ENCODE measurements around the gene HUS1.
"Not testable (repeated sequence)": the region's sequence is repeated elsewhere in the genome, so short reads cannot be mapped to it uniquely, and the experiment has no call there.

Gene HUS1

DNA sequence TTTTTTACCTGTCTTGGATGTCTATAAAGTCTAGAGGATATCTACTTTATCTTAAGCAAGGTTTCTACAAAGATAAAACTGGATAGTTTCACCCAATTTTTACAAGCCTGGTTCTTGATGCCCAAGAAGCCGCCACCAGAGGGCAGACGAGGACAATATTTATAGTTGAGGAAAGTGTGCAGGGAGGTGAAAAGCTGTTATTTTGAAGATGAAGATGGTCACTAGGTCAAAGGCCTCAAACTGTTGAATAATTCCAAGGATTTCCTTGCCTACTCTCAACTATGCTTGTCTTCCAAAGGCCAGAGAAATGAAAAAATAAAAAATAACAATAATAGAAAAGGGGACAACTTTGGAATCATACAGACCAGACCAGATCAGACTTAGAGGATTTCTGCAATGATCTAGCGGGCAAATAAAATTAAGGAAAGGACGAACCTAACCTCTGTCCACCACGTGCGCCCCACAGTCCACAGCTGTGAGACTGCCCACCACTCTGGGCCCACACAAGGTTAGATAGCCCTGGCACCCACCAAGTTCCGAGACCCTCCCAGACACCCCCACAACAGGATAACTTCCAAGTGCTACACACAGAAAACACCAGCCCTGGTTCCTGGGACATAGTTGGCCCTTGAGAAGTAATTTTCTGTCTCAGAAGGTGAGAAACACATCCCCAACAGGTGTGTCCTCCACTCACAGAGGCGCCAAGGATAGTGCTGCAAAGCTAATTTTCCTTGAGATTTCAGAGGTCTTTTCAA, 34.0 kb downstream of the HUS1 start:
- H3K9me3 Mint-ChIP-seq, result no peaks in the 10 kb centered on the region
- H3K27ac Mint-ChIP-seq, result no peak overlapping the region
- no peaks in the 10 kb centered on the region for H3K36me3 Mint-ChIP-seq (ENCODE audit: low read depth)
- H3K4me1 Mint-ChIP-seq (ENCODE audit: low read depth), result peaks cover 7% of the 10 kb centered on the region
- H3K27me3 Mint-ChIP-seq (ENCODE audit: low read depth), result no peaks in the 10 kb centered on the region
- no peak overlapping the region for H3K4me3 Mint-ChIP-seq
- peak; percentile 47 for DNase-seq (ENCODE audit: low spot score)

DNA sequence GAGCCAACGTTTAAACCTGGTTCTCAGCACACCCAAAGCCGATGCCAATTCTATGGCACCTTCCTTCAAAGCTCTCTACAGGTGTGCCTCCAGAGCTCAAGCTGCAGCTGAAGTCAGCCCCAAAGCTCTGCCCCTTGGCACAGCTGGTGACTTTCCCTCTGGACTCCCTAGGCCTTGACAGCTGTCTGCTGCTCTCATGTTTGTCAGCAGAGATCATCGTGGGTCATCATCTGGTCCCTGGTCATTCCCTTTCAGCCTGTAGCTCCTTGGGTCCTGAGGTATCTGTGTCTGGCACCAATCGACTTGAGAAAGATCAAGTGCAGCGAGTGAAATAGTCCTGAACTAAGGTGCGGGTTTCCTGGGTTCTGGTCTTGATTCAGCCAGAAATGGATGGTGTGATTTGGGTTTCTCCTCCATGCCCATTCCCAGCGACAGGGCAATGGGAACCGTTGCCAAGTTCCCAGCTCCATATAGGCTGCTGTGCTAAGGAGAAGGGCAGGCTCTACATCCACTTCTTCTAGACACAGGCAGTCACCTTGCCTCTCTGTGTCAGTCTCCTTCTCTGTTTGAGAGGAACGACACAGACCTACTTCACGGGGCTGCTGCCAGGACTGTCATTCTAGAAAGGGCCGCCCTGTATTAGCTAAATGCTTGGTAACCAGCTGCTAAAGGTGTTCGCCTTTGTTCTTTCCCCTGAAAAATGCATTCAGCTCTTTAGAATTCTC, 34.7 kb downstream of the HUS1 start:
- H3K36me3 Mint-ChIP-seq (ENCODE audit: low read depth), result no peaks in the 10 kb centered on the region
- no peak overlapping the region for H3K4me3 Mint-ChIP-seq
- no peak overlapping the region for H3K27ac Mint-ChIP-seq
- peaks cover 4% of the 10 kb centered on the region for H3K4me1 Mint-ChIP-seq (ENCODE audit: low read depth)
- no peaks in the 10 kb centered on the region for H3K9me3 Mint-ChIP-seq
- DNase-seq (ENCODE audit: low spot score), result no peak
- H3K27me3 Mint-ChIP-seq (ENCODE audit: low read depth), result no peaks in the 10 kb centered on the region

DNA sequence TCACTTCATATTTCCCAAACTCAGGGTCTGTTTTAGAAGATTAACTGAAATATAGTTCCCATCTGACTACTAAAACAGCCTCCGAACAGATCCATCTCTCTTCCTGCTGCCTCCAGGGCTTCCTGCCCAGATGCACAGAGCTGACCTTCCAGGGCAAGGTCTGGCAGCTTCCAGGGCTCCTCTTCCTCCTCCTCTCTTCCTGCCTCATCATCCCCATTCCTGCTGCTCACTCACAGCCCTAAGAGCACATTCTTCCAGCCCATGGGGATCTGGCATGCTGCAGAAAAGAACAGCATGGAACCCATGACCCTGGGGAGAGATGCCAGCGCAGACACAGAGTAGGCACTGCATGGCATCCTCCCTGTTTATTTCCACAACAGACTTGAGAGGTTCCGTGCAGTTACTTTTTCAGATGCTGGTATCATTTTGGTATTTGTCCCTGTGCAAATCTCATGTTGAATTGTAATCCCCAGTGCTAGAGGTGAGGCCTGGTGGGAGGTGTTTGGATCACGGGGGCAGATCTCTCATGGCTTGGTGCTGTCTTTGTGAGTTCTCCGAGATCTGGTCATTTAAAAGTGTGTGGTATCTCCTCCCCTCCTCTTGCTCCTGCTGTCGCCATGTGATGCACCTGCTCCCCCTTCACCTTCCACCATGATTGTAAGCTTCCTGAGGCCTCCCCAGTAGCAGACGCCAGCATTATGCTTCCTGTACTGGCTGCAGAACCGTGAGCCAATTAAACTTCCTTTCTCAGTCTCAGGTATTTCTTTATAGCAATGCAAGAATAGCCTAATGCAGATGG, 35.5 kb downstream of the HUS1 start:
- H3K27me3 Mint-ChIP-seq (ENCODE audit: low read depth), result no peaks in the 10 kb centered on the region
- no peak for DNase-seq (ENCODE audit: low spot score)
- no peaks in the 10 kb centered on the region for H3K36me3 Mint-ChIP-seq (ENCODE audit: low read depth)
- peaks cover 6% of the 10 kb centered on the region for H3K4me1 Mint-ChIP-seq (ENCODE audit: low read depth)
- no peak overlapping the region for H3K4me3 Mint-ChIP-seq
- H3K27ac Mint-ChIP-seq, result no peak overlapping the region
- H3K9me3 Mint-ChIP-seq, result no peaks in the 10 kb centered on the region

DNA sequence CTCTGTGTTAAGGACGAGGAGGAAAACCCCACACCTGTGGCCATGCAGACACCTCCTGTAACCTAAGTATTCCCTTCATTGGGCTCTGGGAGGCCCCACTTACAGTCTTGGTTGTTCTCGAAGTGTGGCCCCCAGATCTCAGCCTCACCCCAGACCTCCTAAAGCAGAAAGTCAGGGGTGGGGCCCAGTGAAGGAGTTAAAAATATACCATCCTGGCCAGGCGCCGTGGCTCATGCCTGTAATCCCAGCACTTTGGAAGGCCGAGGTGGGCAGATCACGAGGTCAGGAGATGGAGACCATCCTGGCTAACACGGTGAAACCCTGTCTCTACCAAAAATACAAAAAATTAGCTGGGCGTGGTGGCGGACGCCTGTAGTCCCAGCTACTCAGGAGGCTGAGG, 36.8 kb downstream of the HUS1 start:
- H3K27ac Mint-ChIP-seq; H3K27me3 Mint-ChIP-seq (ENCODE audit: low read depth); H3K9me3 Mint-ChIP-seq; DNase-seq (ENCODE audit: low spot score); H3K36me3 Mint-ChIP-seq (ENCODE audit: low read depth); H3K4me3 Mint-ChIP-seq: not testable (repeated sequence)
- H3K4me1 Mint-ChIP-seq (ENCODE audit: low read depth), result peaks cover 14% of the 10 kb centered on the region

DNA sequence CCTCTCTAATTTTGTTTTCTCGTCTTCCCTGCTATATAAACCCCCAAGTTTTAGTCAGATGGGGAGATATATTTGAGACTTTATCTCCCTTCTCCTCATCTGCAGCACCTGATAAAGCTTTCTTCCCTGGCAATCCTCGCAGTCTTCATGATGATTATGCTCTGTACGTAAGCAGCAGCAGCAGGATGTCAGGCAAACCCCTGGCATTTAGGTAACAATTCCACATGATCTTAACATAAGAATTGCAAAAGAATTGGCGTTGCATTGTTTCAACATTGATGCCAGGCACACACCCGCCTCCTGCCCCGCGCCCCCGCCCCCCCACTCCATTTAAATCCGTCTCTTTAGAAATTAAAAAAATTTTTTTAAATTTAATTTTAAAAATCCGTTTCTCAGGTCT, 37.3 kb downstream of the HUS1 start:
- Mint-ChIP-seq H3K9me3 (no peaks in the 10 kb centered on the region), H3K4me3 (no peak overlapping the region), H3K27me3 (ENCODE audit: low read depth) (no peaks in the 10 kb centered on the region)

DNA sequence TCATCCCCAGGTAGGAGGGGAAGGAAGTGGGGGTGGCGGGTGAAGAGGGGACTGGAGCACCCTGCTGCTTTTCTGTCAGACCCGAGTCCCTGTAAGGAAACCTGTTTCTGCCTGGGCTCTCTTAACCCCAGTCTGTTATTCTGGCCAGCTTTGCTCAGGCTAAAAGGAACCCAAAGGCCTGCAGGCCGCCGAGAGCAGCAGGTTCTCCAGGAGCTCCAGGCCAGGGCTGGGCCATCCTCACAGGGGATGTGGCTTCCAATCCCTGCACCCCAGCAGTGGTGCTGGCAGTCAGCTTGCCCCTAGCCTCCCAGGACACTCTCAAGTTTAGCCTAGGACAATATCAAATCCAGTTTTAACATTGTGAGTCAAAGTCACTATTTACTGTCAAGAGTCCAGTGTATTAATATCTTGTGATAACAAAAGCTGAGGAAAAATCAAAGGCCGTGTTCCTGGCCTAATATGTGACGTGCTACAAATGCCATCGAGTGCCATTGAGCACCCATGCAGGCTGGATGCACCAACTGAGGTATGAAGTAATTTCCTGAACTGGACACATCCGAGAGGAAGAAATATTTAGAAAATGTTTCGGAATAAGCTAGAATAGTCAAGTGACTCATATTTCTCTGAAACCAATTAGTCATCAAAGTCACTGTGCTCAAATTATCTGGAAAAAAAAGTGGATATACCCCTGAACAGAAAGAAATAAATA, 38.1 kb downstream of the HUS1 start:
- Mint-ChIP-seq H3K4me1 (ENCODE audit: low read depth) (peaks cover 18% of the 10 kb centered on the region), H3K36me3 (ENCODE audit: low read depth) (no peaks in the 10 kb centered on the region), H3K4me3 (no peak overlapping the region), H3K9me3 (no peaks in the 10 kb centered on the region), H3K27ac (no peak overlapping the region), H3K27me3 (ENCODE audit: low read depth) (no peaks in the 10 kb centered on the region)
- DNase-seq (ENCODE audit: low spot score), result no peak

More for the DNA sequence above, 37.3 kb downstream of the HUS1 start:
- Mint-ChIP-seq H3K27ac (no peak overlapping the region), H3K4me1 (ENCODE audit: low read depth) (peaks cover 20% of the 10 kb centered on the region), H3K36me3 (ENCODE audit: low read depth) (no peaks in the 10 kb centered on the region)
- no peak for DNase-seq (ENCODE audit: low spot score)

DNA sequence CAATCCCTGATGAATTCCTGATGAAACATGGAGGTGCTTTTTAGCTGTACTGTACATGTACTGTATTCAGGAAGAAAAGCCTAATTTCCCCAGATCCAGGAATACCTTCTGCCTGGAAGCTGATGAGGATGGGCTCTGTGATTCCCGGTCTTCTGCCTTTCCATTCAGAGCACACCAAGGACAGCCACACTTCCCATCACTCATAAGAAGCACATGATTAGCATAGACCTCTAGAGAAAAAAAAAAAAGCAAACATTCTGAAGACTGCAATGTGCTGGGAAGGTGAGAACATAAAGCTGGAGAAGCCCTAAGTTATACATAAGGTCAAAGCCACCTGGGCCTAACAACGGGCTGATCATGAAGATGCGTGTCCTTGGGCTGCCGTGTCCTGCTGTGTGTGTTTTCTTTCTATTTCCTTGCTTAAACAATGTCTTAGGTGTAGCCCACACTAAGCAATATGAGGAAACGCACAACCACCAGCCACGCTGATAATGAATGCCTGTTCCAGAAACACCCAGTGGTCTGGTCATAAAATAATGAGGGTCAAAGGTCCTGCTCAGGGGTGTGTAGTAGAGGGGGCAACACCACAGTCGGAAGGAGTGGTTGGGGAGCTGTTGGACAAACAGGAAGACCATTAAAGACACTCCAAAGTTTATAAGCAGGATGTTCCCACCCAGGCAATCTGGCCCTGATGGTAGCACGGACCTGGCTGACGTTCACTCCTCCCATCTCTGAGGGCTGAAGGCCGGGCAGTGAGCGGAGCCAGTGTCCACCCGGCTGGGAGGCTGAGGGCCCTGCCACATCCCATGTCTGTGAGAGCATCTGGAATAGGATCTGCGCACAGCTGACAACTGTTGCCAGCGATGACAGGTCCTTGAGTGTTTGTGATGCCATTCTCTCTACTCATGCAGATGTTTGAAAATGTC, 39.1 kb downstream of the HUS1 start:
- no peak overlapping the region for H3K27ac Mint-ChIP-seq
- H3K36me3 Mint-ChIP-seq (ENCODE audit: low read depth), result no peaks in the 10 kb centered on the region
- no peak for DNase-seq (ENCODE audit: low spot score)

DNA sequence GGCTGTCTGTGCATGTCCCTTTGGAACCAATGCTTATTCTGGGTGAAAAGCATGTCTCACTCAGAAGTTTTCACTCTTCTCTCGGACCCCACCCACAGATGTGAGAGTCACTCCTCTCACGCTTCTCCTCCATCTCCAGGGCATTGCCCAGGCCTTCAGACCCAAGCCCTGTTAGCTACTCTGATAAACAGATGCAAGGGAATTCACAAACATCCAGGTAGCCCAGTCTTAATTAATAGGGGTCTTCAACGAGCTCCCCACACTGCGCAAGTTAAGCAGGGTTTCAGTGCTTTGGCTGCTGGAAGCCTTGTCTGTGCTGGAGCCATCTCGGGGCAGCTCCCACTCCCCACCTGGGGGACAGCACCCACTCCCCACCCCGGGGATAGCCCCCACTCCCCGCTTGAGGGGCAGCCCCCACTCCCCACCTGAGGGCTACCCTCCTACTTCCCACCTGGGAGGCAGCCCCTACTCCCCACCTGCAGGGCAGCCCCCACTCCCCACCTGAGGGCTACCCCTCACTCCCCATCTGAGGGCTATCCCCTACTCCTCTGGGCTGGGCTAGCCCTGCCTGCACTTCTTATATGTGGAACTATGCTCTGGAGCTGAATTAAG, 39.9 kb downstream of the HUS1 start:
- H3K4me1 Mint-ChIP-seq (ENCODE audit: low read depth), result peaks cover 16% of the 10 kb centered on the region
- H3K27me3 Mint-ChIP-seq (ENCODE audit: low read depth), result no peaks in the 10 kb centered on the region
- no peak overlapping the region for H3K4me3 Mint-ChIP-seq
- H3K27ac Mint-ChIP-seq, result no peak overlapping the region
- H3K36me3 Mint-ChIP-seq (ENCODE audit: low read depth), result no peaks in the 10 kb centered on the region
- no peaks in the 10 kb centered on the region for H3K9me3 Mint-ChIP-seq
- no peak for DNase-seq (ENCODE audit: low spot score)

More for the DNA sequence above, 39.1 kb downstream of the HUS1 start:
- no peaks in the 10 kb centered on the region for H3K27me3 Mint-ChIP-seq (ENCODE audit: low read depth)
- H3K4me1 Mint-ChIP-seq (ENCODE audit: low read depth), result peaks cover 17% of the 10 kb centered on the region
- H3K9me3 Mint-ChIP-seq, result no peaks in the 10 kb centered on the region
- no peak overlapping the region for H3K4me3 Mint-ChIP-seq

DNA sequence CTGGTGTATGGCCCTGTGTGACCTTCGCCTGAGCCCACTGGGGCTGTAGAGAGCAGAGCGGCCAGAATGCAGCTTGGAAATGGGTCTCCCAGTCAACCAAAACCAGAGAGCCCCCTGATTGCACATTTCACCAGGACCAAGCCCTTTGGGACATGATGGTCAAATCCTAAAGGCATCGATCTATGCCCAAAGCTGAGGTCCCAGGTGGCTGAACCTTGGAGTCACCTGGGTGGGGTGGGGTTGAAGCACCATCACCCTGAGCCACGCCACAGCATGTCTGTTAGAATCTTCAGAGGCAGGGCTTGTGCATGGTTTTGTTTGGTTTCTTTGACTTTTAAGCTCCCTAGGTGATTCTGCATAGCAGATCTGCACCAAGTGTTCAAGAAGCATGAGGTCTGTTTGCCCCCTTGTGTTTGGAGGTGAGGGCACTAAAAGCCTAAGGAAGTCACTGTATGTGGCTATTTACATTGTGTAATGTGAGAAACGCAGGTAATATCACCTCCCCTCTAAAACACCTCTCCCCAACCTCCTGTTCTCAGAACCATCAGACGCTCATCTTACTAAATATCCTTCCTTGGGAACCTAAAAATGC, 40.7 kb downstream of the HUS1 start:
- H3K9me3 Mint-ChIP-seq, result no peaks in the 10 kb centered on the region

DNA sequence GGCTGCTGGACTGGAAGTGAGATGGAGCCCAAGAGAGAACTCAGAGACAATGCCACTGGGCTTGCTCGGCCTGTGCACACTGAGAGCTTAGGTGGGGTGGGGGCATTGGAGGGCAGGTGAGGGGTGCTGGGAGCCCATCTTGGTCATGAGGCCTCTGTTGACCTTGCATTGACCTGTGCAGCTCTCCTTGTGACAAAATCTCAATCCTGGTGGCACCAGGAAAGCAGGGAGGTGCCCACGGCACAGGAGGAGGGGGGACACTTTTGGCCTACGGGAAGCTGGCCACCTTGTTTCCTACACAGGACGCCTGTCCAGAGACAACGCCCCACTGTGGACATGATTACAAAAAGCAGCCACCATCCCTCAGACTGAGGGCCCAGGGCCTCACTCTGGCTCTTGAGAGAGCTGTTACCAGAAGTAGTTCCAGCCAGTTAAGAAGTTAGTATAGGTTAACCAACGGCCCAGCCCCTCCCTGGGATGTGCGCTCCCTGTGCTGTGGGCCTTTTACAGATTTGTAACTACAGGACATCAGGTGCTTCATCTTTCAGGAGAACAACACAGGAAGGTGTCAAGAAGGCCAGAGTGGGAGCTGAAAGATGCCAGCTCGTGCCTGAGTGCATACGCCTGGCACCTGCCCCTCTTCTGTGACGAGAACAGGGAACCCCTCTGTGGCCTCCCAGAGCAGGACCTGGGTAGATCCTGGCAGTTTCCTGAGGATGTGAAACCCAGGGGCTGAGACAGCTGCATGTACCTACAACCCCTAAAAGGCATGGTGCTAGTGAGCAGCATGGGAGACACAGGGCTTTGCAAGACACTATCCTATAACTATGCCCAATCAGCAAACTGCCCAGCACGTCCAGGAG, 41.5 kb downstream of the HUS1 start:
- H3K36me3 Mint-ChIP-seq (ENCODE audit: low read depth), result no peaks in the 10 kb centered on the region
- no peak for DNase-seq (ENCODE audit: low spot score)
- H3K27ac Mint-ChIP-seq, result peak overlapping the region; percentile 52
- peaks cover 16% of the 10 kb centered on the region for H3K4me1 Mint-ChIP-seq (ENCODE audit: low read depth)
- peak overlapping the region; percentile 22 for H3K4me3 Mint-ChIP-seq
- H3K27me3 Mint-ChIP-seq (ENCODE audit: low read depth), result no peaks in the 10 kb centered on the region
- no peaks in the 10 kb centered on the region for H3K9me3 Mint-ChIP-seq

More for the DNA sequence above, 40.7 kb downstream of the HUS1 start:
- no peak overlapping the region for H3K27ac Mint-ChIP-seq
- peaks cover 16% of the 10 kb centered on the region for H3K4me1 Mint-ChIP-seq (ENCODE audit: low read depth)
- H3K27me3 Mint-ChIP-seq (ENCODE audit: low read depth), result no peaks in the 10 kb centered on the region
- no peak overlapping the region for H3K4me3 Mint-ChIP-seq
- no peak for DNase-seq (ENCODE audit: low spot score)
- no peaks in the 10 kb centered on the region for H3K36me3 Mint-ChIP-seq (ENCODE audit: low read depth)

DNA sequence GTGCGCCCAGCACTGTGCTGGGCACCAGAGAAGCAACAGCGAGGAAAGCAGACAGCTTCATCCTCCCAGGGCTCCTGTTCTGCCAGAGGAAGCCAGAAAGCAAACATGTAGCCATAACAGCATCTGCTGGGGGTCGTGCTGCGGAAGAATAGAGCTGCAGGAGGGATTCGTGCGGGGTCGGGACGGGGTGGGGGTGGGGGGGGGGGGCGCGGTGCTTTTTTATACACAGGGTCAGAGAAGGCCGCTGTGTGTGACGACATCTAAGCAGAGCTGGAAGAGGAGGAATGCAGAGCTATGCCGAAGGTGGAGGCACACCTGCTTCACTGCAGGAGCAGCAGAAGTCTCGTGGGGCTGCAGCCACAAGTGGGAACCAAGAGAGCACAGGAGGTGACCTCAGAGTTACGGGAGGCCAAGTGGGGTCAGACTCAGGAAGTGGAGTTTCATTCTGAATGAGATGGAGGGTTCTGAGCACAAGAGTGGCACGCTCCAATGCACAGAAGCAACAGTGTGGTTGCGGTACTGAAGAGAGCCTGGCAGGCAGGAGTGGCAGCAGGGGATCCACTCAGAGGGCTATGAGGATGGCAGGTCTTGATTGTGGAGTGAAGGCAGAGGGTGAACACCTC, 42.2 kb downstream of the HUS1 start:
- H3K4me3 Mint-ChIP-seq, result peak overlapping the region; percentile 22
- H3K27ac Mint-ChIP-seq, result peak overlapping the region; percentile 52
- no peaks in the 10 kb centered on the region for H3K27me3 Mint-ChIP-seq (ENCODE audit: low read depth)
- H3K4me1 Mint-ChIP-seq (ENCODE audit: low read depth), result peaks cover 16% of the 10 kb centered on the region
- DNase-seq (ENCODE audit: low spot score), result peak; percentile 33
- H3K36me3 Mint-ChIP-seq (ENCODE audit: low read depth), result no peaks in the 10 kb centered on the region
- no peaks in the 10 kb centered on the region for H3K9me3 Mint-ChIP-seq

Data from T-helper 2 cell treated with Interferon-gamma antibody and Interleukin-4, amounts not matched to agents 5 μg/mL and 100 μg/mL, for 36 hours (primary cell).